Lung (tissue), 12 donors: ENCODE data around the gene NDC80. TPM values are rescaled to one million over a fixed set of nuclear protein-coding genes. Genes with fewer than 3 reads are reported as not detected.

ENCODE experiments used
- ATAC-seq: fragments of 200-7000 bp; cut with Tn5 transposase; one replicate; pipeline ENCODE4 v1.9.1; 2020; ENCODE audit warnings: moderate number of reproducible peaks; ENCODE audit not compliant: insufficient read depth, low FRiP score
- DNase-seq, 3 donors: peaks; one replicate each; pipeline ENCODE4 v3.0.0-alpha.2; 2013 to 2017
- H3K27ac ChIP-seq, 2 donors: one replicate each; pipeline ENCODE4 v1.5.1; 2013; ENCODE audit warnings: mild to moderate bottlenecking in 2 of 2, moderate library complexity in 2 of 2, control low read depth in 1 of 2, inconsistent platforms in 1 of 2, low read depth in 1 of 2, low read length in 1 of 2
- H3K27me3 ChIP-seq, 3 donors: one replicate each; pipeline ENCODE4 v1.5.1; 2013; ENCODE audit warnings: low read length in 2 of 3; ENCODE audit not compliant: control insufficient read depth in 3 of 3, insufficient read depth in 3 of 3
- H3K36me3 ChIP-seq, 4 donors: one replicate each; pipeline ENCODE4 v1.5.1; 2013; ENCODE audit warnings: low read length in 4 of 4, mild to moderate bottlenecking in 1 of 4, moderate library complexity in 1 of 4; ENCODE audit not compliant: control insufficient read depth in 4 of 4, insufficient read depth in 4 of 4
- H3K4me1 ChIP-seq, 5 donors: one replicate each; pipeline ENCODE4 v1.5.1; 2013; ENCODE audit warnings: low read length in 5 of 5, mild to moderate bottlenecking in 2 of 5, moderate library complexity in 1 of 5; ENCODE audit not compliant: control insufficient read depth in 5 of 5, insufficient read depth in 5 of 5
- H3K4me3 ChIP-seq: one replicate; pipeline ENCODE4 v1.5.1; 2013; ENCODE audit warnings: mild to moderate bottlenecking, control low read depth, moderate library complexity
- H3K9ac ChIP-seq, 2 donors: one replicate each; pipeline ENCODE4 v1.5.1; 2013; ENCODE audit warnings: low read length in 2 of 2, control low read depth in 1 of 2; ENCODE audit not compliant: insufficient read depth in 1 of 2
- H3K9me3 ChIP-seq, 4 donors: one replicate each; pipeline ENCODE4 v1.5.1; 2013; ENCODE audit warnings: low read length in 3 of 4, mild to moderate bottlenecking in 1 of 4, moderate library complexity in 1 of 4; ENCODE audit not compliant: control insufficient read depth in 4 of 4, insufficient read depth in 3 of 4
- CTCF ChIP-seq: IDR thresholded peaks from 2 replicates; pipeline ENCODE4 v1.5.1; 2012; ENCODE audit warnings: mild to moderate bottlenecking; ENCODE audit errors: control extremely low read depth, extremely low read depth
- WGBS, 2 donors: extraction: QIAGEN DNeasy Blood & Tissue Kit; methylation state at CpG; one replicate each; pipeline ENCODE4 v1.1.7; 2013; 5-methylcytosine and 5-hydroxymethylcytosine counted together
- polyA plus RNA-seq, 2 donors: library from polyadenylated mRNA; stranded (reverse); fragments of 200-250 nt; gene quantifications; one replicate each; pipeline ENCODE4 v1.2.1, GENCODE V29; 2013
- total RNA-seq, 2 donors: library from RNA; depleted of rRNA in 1 of 2; stranded (reverse); fragments of >200 nt in 1 of 2; gene quantifications; one replicate each; pipeline ENCODE4 v1.2.1, GENCODE V29; 2014 to 2021
- donor health status: control.
- donor health status: control.
- donor health status: Bipolar disorder and iron deficiency.
- donor health status: healthy.
- donor health status: DM: yes; HTN: yes; CAD: no.

Gene NDC80
- total and polyA plus RNA-seq, 4 donors = 0.55 to 3.9 (median 2.3) TPM

GRCh38 chr18:2557536-2557935 is 13.8 kb upstream of the NDC80 start:
- peaks cover 0 to 4% (median under 1%) of the 10 kb centered on the region in 4 donors for H3K36me3 ChIP-seq
- no peak overlapping the region for H3K27ac ChIP-seq
- no peak overlapping the region for H3K4me3 ChIP-seq
- 0 to 62% methylated on average over 1 of the region's 1 CpG for WGBS, 2 donors
- no peak for TF ChIP-seq CTCF
- no peaks in the 10 kb centered on the region for H3K27me3 ChIP-seq
- no peaks in the 10 kb centered on the region for H3K4me1 ChIP-seq
- no peak for DNase-seq
- ATAC-seq = no peak
- H3K9me3 ChIP-seq = no peaks in the 10 kb centered on the region
- H3K9ac ChIP-seq = no peak overlapping the region

- H3K36me3 ChIP-seq = peaks cover 0 to 4% (median 2%) of the 10 kb centered on the region in 4 donors
- H3K9me3 ChIP-seq = no peaks in the 10 kb centered on the region
- H3K27ac ChIP-seq = no peak overlapping the region
- no peak overlapping the region for H3K4me3 ChIP-seq
- H3K9ac ChIP-seq = no peak overlapping the region
- no peak for TF ChIP-seq CTCF
- no peaks in the 10 kb centered on the region for H3K27me3 ChIP-seq
- no peak for DNase-seq
- ATAC-seq = no peak
- WGBS, 2 donors = 96 to 98% methylated on average over 1 of the region's 1 CpG
- no peaks in the 10 kb centered on the region for H3K4me1 ChIP-seq
These were observed 12.1 kb upstream of the NDC80 start for GRCh38 chr18:2559249-2559648.

GRCh38 chr18:2564373-2564772 is 7.0 kb upstream of the NDC80 start:
- ATAC-seq (no peak), DNase-seq (no peak)
- WGBS, 2 donors = 95% methylated on average over 1 of the region's 1 CpG
- H3K36me3 ChIP-seq = peaks cover 2 to 6% (median 5%) of the 10 kb centered on the region in 4 donors
- peaks cover 0 to under 1% (median 0%) of the 10 kb centered on the region in 5 donors for H3K4me1 ChIP-seq
- no peak overlapping the region for H3K9ac ChIP-seq
- TF ChIP-seq CTCF = no peak
- H3K4me3 ChIP-seq = no peak overlapping the region
- no peak overlapping the region for H3K27ac ChIP-seq
- H3K27me3 ChIP-seq = no peaks in the 10 kb centered on the region
- H3K9me3 ChIP-seq = no peaks in the 10 kb centered on the region

GRCh38 chr18:2568129-2568528 is 3.2 kb upstream of the NDC80 start:
- Histone ChIP-seq H3K4me3 (no peak overlapping the region), H3K4me1 (peaks cover 0 to 24% (median 10%) of the 10 kb centered on the region in 5 donors), H3K27ac (no peak overlapping the region), H3K9ac (no peak overlapping the region), H3K9me3 (no peaks in the 10 kb centered on the region), H3K27me3 (no peaks in the 10 kb centered on the region), H3K36me3 (peaks cover 2 to 5% (median 3%) of the 10 kb centered on the region in 4 donors)
- DNase-seq = no peak
- no peak for ATAC-seq
- 75 to 83% methylated on average over 6 of the region's 6 CpGs for WGBS, 2 donors
- no peak for TF ChIP-seq CTCF
